ENCODE data around the gene FOXF2.

FOXF2 gene

DNA sequence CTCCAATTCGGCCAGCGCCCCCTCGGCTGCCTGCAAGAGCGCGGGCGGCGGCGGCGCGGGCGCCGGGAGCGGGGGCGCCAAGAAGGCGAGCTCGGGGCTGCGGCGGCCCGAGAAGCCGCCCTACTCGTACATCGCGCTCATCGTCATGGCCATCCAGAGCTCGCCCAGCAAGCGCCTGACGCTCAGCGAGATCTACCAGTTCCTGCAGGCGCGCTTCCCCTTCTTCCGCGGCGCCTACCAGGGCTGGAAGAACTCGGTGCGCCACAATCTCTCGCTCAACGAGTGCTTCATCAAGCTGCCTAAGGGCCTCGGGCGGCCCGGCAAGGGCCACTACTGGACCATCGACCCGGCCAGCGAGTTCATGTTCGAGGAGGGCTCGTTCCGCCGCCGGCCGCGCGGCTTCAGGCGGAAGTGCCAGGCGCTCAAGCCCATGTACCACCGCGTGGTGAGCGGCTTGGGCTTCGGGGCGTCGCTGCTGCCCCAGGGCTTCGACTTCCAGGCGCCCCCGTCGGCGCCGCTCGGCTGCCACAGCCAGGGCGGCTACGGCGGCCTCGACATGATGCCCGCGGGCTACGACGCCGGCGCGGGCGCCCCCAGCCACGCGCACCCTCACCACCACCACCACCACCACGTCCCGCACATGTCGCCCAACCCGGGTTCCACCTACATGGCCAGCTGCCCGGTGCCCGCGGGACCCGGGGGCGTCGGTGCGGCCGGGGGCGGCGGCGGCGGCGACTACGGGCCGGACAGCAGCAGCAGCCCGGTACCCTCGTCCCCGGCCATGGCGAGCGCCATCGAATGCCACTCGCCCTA is 963 bp downstream of the FOXF2 start:
- DNase-seq (ENCODE audit: extremely low spot score, insufficient read length, low read depth) (no peak), FAIRE-seq (no peak)

- DNase-seq (ENCODE audit: extremely low spot score, insufficient read length, low read depth) (no peak), FAIRE-seq (no peak)
Measured at GRCh38 chr6:1390946-1391799, 1.8 kb downstream of the FOXF2 start.

DNA sequence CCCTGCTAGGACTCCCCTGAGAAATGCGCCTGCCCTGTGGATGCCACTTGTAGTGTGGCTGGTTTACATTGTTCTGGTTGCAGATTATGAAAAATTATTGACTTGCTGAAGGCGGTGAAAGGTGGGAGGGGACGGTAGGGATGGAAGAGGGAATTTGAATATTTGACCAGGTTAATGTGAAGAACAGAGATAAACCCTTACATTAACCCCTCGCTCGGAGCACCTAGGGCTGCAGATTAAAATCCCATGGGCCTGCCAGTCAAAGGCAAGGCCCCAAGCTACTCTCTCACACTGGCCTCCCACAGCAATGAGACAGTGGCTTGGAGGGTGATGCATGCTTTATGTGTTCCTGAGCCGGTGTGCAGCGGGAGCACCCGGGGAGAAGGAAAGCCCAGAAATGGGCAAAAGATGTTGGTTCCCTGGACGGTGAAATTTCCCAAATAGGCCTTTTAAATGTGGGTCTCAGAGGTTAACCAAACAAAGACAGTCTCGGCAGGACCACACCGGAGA is 2.5 kb downstream of the FOXF2 start:
- DNase-seq (ENCODE audit: extremely low spot score, insufficient read length, low read depth) (no peak), FAIRE-seq (no peak)

- no peak for DNase-seq (ENCODE audit: extremely low spot score, insufficient read length, low read depth)
Measured at GRCh38 chr6:1392813-1393640, 3.7 kb downstream of the FOXF2 start.

GRCh38 chr6:1393641-1394283 is 4.4 kb downstream of the FOXF2 start:
- FAIRE-seq (no peak), DNase-seq (ENCODE audit: extremely low spot score, insufficient read length, low read depth) (no peak)

More at GRCh38 chr6:1392813-1393640, 3.7 kb downstream of the FOXF2 start:
- FAIRE-seq = no peak

DNA sequence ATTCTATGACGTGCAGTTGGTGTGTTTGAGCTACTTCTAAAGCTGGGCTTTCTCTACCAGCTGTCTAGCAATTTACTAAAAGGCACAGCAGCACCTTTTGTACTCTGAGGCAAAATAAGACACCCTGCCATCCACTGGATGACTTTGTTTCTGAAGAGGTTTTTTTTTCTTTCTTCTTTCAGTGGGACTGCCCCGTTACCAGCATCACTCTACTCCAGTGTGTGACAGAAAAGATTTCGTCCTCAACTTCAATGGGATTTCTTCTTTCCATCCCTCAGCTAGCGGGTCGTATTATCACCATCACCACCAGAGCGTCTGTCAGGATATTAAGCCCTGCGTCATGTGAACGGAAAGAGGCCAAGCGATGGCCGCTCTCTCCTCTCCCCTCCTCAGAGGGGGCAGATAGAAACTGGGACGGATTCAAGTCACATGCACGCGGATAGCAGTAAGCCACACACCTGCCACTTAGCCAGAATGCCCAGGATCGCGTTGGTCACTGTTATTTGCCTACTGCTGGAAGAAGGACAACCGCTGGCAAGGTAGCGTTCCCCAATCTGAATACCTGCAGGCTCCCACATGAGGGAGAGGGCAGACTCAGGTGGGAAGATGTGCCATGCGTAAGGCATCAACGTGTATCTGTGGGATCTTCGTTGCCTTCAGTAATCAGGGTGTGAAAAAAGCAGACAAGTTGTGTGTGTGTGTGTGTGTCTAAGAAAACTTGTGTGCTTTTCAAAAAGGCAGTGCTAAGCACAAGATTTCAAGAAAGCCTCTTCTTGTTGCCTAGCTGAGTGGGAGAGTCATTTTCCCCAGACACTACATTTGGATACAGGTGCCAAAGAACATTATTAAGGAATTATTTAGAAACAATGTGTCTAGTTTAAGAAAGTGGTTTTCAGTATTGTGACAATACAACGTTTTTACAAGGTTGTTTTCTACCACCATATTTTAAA is 5.4 kb downstream of the FOXF2 start:
- DNase-seq (ENCODE audit: extremely low spot score, insufficient read length, low read depth) = no peak

GRCh38 chr6:1395506-1395905 is 6.1 kb downstream of the FOXF2 start:
- FAIRE-seq (no peak), DNase-seq (ENCODE audit: extremely low spot score, insufficient read length, low read depth) (no peak)

More for the DNA sequence above, 5.4 kb downstream of the FOXF2 start:
- no peak for FAIRE-seq

DNA sequence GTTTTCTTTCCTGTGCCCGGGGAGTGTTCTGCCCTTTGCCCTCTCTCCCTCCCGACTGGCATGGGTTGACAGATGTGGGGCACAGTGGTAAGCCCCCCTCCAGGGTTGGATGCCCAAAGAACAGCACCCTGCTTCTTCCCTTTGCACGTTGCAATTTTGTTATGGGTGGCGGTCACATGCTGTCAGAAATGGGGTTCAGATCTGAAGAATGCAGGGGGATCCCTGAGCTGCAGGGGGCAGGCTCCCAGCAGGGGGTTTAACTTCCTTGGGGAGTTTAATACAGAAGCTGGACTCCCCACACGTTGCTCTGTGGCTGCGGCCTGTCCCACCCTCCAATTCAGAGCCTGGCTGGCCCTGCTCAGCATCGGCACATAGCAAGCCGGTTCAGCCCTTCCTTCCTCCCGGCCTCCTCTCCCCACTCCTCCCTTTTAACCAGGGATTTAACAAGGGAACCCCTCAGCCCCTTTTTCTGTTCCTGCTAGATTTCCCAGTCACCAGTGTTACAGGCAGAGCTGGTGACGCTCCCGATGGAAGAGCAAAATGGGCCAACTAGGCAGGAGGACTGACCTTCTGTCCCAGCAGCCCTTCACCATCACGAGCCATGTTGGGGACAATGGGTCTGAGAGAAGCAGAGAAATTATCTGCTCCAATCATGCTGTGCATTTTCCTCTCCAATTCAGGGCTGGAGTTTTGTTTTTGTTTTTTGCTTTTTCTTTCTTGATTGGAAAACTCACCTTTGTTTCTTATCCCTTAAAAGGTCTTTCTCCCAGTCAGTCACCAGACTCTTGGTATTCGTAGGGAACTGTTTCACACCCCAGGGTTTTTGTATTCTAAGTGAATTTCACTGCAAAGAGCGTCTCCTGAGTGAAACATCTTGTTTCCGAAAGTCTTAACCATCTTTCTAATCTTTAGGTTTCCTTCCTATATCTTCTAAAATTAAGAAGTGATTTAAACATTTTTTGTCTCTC is 6.8 kb downstream of the FOXF2 start:
- FAIRE-seq = no peak

DNA sequence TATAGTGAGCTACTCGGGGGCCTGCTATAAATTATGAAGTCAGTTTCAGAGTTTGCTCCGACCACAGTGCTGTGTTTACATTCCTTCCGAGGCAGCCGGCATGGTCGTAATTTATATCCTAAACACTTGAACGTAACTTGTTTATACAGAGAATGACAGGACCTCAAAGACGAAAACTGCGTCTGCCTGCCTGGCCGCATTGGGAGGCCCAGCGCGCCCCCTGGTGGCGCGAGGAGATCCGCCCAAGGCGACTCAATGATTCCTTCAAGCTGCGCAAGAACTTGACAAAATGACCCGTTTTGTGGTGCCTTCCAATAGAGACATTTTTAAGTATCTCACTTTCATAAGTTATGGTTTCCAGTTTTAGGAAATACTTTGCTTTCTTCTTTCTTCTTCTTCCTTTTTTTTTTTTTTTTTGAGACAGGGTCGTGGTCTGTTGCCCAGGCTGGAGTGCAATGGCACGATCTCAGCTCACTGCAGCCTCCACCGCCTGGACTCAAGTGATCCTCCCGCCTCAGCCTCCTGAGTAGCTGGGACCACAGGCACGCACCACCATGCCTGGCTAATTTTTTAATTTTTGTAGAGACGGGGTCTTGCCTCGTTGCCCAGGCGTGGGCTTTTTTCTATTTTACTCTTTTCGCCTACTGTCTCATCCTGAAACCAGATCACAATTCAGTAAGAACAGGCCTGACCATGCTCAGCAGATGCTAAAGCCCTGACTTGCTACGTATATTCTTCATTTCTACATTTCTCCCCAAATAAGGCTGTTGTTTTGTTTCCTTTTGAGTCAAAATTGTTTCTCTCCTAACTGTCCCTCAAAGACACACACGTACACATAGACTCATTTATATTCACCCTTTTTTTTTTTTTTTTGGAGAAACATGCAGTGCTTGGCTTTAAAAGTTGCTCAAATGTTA is 7.8 kb downstream of the FOXF2 start:
- FAIRE-seq = peak; percentile 80

More for the DNA sequence above, 6.8 kb downstream of the FOXF2 start:
- no peak for DNase-seq (ENCODE audit: extremely low spot score, insufficient read length, low read depth)

DNA sequence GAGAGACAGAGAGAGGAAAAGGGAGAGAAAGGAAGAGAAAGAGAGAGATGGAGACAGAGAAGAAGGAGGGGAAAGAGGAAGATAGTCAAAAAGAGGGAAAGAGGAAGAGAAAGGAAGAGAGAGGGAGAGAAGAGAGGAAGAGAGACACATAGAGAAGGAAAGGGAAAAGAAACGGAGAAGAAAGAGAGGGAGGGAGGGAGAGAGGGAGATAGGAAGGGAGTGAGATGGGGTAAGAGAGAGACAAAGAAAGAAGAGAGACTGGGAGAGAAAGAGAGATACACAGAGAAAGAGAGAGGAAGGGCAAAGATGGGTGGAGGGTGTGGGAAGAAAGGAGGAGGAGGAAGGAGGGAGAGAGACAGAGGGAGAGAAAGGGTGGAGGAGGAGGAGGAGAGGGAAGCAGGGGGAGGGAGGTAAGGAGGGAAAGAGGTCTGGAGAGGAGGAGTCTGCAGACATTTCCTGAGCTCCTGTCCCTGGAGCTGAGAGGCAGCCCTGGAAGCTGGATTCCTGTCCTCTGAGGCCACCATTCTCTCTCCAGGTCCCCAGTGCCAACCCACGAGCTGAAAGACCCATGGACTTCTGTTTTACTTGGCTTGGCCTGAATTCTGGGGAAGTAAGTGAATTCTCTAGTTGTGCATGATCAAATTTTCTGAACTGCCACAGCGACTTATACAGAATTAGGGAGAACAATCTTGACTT is 9.9 kb downstream of the FOXF2 start:
- FAIRE-seq (no peak), DNase-seq (ENCODE audit: extremely low spot score, insufficient read length, low read depth) (no peak)

More for the DNA sequence above, 7.8 kb downstream of the FOXF2 start:
- DNase-seq (ENCODE audit: extremely low spot score, insufficient read length, low read depth) = peak; percentile 74

DNA sequence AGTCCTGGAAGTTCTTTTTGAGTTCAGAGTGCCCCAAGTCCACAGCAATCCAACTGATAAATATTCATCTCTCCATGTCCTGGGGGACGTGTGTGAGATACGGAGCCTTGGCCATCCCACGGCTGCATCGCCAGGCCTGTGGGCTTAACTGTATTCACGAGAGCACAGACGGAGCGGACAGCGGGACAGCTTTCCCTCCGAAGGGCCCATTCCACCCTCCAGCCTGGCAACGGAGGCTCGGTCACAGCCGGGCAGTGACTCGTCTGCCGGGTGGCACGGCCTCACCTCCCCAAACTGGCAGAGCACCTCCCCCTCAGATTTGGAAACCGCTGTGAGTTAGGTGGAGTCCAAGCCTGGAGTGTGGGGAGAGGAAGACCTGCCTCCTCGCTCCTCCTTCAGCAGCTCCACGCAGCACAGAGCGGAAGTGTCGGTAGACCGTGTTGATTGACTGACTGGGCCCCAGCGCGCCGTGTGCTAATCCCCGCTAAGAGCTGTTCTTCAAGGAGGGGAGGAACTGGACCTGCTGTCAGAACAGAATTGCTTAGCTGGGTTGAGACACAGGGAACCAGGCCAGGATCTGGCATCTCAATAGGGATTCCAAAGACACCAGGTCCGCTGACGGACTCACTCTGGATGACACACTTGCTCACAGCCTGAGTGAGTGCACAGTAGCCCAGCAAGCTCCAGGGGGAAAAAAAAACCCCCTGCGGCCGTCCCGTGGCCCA is 10.9 kb downstream of the FOXF2 start:
- DNase-seq (ENCODE audit: extremely low spot score, insufficient read length, low read depth) (no peak), FAIRE-seq (no peak)

- FAIRE-seq = no peak
Measured at GRCh38 chr6:1402369-1402768, 13.0 kb downstream of the FOXF2 start.

GRCh38 chr6:1402868-1403267 is 13.5 kb downstream of the FOXF2 start:
- DNase-seq (ENCODE audit: extremely low spot score, insufficient read length, low read depth) = no peak
- FAIRE-seq = no peak

More at GRCh38 chr6:1402369-1402768, 13.0 kb downstream of the FOXF2 start:
- no peak for DNase-seq (ENCODE audit: extremely low spot score, insufficient read length, low read depth)

GRCh38 chr6:1403851-1404712 is 14.7 kb downstream of the FOXF2 start:
- no peak for FAIRE-seq
- no peak for DNase-seq (ENCODE audit: extremely low spot score, insufficient read length, low read depth)

Data from GM18507 (cell line).